GM12801 (cell line): ENCODE results near the gene SLC25A22.

Source experiments
- CTCF ChIP-seq: IDR thresholded peaks from one replicate; pipeline ENCODE4 v1.5.1; 2011; ENCODE audit warnings: control low read depth; ENCODE audit not compliant: insufficient read length; ENCODE audit errors: extremely low read depth

Gene SLC25A22

GRCh38 chr11:837189-837989 is 39.3 kb upstream of the SLC25A22 start:
- TF ChIP-seq CTCF, result no peak

- TF ChIP-seq CTCF, result no peak
Measured at GRCh38 chr11:836700-837099, 38.6 kb upstream of the SLC25A22 start.

- TF ChIP-seq CTCF, result no peak
Measured at GRCh38 chr11:836274-836673, 38.2 kb upstream of the SLC25A22 start.

- no peak for TF ChIP-seq CTCF
Measured at GRCh38 chr11:834371-835316, 36.6 kb upstream of the SLC25A22 start.

GRCh38 chr11:833849-834311 is 35.8 kb upstream of the SLC25A22 start:
- TF ChIP-seq CTCF, result no peak

GRCh38 chr11:833114-833791 is 35.2 kb upstream of the SLC25A22 start:
- no peak for TF ChIP-seq CTCF
